Adipose tissue (tissue), 3 donors: ENCODE measurements around the gene IFIT2. TPM values are rescaled to one million over a fixed set of nuclear protein-coding genes. Genes with fewer than 3 reads are reported as not detected.
"Not testable (repeated sequence)": the region's sequence is repeated elsewhere in the genome, so short reads cannot be mapped to it uniquely, and the experiment has no call there.

ENCODE experiments used
- H3K27ac ChIP-seq: one replicate; pipeline ENCODE4 v1.5.1; 2013; ENCODE audit warnings: low read depth, low read length
- WGBS, 3 donors: extraction: QIAGEN DNeasy Blood & Tissue Kit; methylation state at CpG; one replicate each; pipeline ENCODE4 v1.1.7; 2013; 5-methylcytosine and 5-hydroxymethylcytosine counted together
- polyA plus RNA-seq, 3 donors: library from polyadenylated mRNA; stranded (reverse); fragments of 200-250 nt; gene quantifications; one replicate each; pipeline ENCODE4 v1.2.3, GENCODE V29; 2013
- donor health status: healthy with polysubstance abuse.
- donor health status: Bipolar disorder and iron deficiency.
- donor health status: healthy.

The IFIT2 gene
- polyA plus RNA-seq, 3 donors: 2.1 to 5.3 (median 2.5) TPM

DNA sequence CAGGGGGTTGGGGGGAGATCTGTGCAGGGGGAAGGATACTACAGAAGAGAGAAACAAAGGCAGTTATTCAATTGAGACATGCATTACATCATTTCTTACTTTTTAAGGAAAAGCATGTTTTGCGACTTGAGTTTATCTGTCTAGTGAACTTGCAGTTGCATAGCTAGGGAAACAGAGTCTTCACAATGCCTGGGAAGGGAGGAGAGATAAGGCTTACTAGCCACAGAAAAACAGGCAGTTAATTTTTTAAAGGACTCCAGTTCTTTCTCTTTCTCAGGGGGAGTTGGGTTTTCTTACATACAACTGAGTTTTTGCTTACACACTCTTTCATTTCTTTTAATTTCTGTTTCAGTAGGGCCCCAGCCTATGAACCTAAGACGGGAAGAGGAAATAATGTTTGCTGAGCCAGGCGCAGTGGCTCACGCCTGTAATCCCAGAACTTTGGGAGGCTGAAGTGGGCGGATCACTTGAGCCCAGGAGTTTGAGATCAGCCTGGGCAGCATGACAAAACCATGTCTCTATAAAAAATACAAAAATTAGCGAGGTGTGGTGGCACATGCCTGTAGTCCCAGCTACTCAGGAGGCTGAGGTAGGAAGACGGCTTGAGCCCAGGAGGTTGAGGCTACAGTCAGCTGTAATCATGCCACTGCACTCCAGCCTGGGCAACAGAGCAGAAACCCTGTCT lies 48.9 kb downstream of the IFIT2 start:
- 17 to 47% (median 22%) methylated on average over 7 of the region's 7 CpGs for WGBS, 3 donors
- not testable (repeated sequence) for H3K27ac ChIP-seq

DNA sequence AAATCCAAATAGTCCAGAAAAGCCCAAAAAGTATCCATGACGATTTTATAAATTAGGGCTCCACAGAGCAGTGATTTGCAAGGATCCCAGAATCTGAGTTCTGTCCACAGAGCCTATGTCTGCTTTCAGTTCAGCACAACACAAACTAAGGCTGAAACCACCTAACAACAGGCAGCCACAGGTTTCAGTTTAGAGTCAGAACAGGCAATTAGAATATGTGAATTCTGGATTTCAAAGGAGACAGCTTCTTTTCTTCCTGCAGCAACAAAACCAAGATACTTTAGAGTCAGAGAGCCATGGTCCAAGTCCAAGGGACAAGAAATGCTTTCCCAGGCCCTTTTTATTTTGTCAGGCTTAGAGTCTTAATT lies 49.5 kb downstream of the IFIT2 start:
- H3K27ac ChIP-seq: no peak overlapping the region
- 37 to 54% (median 48%) methylated on average over 1 of the region's 1 CpG for WGBS, 3 donors

DNA sequence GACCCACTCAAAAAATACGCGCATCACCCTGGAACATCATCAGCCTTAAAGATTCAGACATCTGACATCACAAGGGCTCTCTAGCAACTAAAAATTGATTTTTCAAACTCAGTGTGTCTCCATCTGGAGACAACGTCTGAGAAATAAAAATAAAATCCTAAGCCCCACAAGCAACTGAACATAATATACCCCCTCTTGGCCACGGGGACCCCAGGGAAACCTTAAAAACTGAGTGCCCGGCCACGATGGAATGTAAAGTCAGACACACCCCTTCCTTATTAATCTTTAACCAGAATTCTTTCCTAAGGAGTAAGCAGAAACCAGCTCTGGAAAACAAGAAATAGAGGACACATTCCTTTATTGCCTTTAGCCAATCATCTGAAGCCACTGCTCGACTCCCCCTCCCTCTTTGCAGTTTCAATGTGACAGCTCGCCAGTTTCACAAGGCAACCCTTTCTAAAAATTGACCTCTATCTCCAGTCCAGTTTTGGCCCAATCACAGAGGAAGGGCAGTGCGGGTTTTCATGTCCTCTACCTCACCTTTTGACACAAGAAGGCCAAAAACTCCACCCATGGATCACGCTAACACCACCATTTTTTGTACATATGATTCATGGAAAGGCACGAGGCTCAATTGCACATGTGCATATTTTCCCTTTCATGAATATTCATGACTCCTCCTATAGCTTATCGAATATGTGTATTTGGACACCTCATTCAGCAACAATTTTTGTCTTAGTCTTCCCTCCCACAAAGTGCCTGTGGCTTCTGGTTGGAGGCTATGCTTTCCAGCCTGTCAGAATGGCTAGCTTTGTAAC lies 50.1 kb downstream of the IFIT2 start:
- no peak overlapping the region for H3K27ac ChIP-seq
- WGBS, 3 donors: 27 to 57% (median 51%) methylated on average over 12 of the region's 12 CpGs

- WGBS, 3 donors: 85 to 98% (median 86%) methylated on average over 4 of the region's 4 CpGs
- H3K27ac ChIP-seq: no peak overlapping the region
These were observed 51.0 kb downstream of the IFIT2 start for GRCh38 chr10:89352802-89353201.

DNA sequence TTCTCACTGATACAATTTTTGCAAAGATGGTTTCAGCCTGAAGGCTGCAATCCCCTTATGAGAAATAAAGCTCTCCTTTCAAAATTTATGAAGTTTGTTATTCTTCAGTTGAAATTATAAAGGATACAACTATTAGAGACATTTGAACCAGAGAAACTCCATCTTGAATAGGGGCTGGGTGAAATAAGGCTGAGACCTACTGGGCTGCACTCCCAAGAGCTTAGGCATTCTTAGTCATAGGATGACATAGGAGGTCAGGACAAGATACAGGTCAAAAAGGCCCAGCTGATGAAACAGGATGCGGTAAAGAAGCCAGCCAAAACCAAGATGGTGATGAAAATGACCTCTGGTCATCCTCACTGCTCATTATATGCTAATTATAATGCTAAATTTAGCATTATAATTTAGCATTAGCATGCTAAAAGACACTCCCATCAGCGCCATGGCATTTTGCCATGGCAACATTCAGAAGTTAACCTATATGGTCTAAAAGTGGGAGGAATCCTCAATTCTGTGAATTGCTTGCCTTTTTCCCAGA lies 53.6 kb downstream of the IFIT2 start:
- WGBS, 3 donors: 88 to 94% (median 93%) methylated on average over 2 of the region's 2 CpGs
- no peak overlapping the region for H3K27ac ChIP-seq

DNA sequence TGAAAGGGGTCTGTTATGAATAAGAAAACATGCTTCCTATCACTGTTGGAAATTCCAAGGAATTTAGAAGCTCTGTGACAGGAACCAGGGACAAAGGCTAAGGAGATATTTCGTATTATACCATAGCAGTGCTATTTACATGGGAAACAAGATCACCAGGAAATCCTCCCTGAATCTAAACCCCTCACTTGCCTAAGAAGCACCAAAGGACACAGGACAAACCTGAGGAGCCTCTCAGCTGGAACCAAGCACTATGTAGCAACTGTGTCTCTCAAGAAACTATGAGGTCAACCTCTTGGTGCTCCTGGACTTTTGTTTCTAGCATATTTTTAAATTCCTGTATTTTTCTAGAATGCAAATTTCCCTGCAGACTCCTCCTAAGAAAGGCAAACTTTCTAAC lies 55.2 kb downstream of the IFIT2 start:
- WGBS, 3 donors: 65 to 83% (median 79%) methylated on average over 1 of the region's 1 CpG
- H3K27ac ChIP-seq: no peak overlapping the region

DNA sequence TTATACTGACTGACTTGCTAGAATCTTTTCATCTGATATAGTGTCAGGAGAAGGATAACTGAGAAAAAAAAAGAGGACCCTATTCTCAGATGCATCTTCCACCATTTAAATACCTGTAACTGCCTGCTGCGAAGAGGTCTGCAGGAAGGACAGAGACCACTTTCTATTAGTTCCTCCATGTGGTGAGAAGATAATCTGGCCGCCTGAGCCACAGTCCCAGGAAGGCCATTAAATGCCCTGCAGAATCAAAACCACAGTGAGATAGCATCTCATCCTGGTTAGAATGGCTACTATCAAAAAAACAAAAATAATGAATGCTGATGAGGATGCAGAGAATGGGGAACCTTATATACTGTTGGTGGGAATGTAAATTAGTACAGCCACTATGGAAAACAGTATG lies 56.1 kb downstream of the IFIT2 start:
- H3K27ac ChIP-seq: no peak overlapping the region
- 59 to 85% (median 69%) methylated on average over 2 of the region's 2 CpGs for WGBS, 3 donors

Other genes with a start within 250 kb of the IFIT2 start
- 10 to 100 TPM in 2 of 3 donors, under 1 TPM in 1; 0.47 to 20.7 (median 12.0) TPM for gene CH25H, start 94.7 kb upstream of the IFIT2 start, polyA plus RNA-seq
- gene LIPA, start 50.3 kb upstream of the IFIT2 start, polyA plus RNA-seq: 10 to 100 TPM; 19.2 to 45.2 (median 34.5) TPM
- 10 to 100 TPM in 1 of 3 donors, 1 to 10 TPM in 2; 5.2 to 18.0 (median 9.5) TPM for gene IFIT3, start 26.0 kb downstream of the IFIT2 start, polyA plus RNA-seq
- gene IFIT1B, start 76.0 kb downstream of the IFIT2 start, polyA plus RNA-seq: not detected
- gene IFIT1, start 90.6 kb downstream of the IFIT2 start, polyA plus RNA-seq: 10 to 100 TPM in 1 of 3 donors, 1 to 10 TPM in 2; 4.4 to 30.5 (median 5.4) TPM
- gene IFIT5, start 112.5 kb downstream of the IFIT2 start, polyA plus RNA-seq: 1 to 10 TPM; 3.6 to 9.3 (median 6.1) TPM
- gene SLC16A12, start 233.5 kb downstream of the IFIT2 start, polyA plus RNA-seq: 10 to 100 TPM in 1 of 3 donors, under 1 TPM in 2; 0.13 to 12.6 (median 0.56) TPM